NCI-H82 treated with DMSO at 0.1 percent for 48 hours (cell line): Measurements from ENCODE around the gene RBP4.

Source experiments
- DNase-seq: peaks from one replicate; lab custom pipeline; 2025; ENCODE audit not compliant: unreplicated experiment; lab: John Stamatoyannopoulos, UW

RBP4 gene

GRCh38 chr10:93596539-93596938 lies 4.5 kb downstream of the RBP4 start:
- no peak for DNase-seq

- DNase-seq = no peak
These were observed 5.5 kb downstream of the RBP4 start for GRCh38 chr10:93595378-93596161.

- DNase-seq = no peak
These were observed 6.5 kb downstream of the RBP4 start for GRCh38 chr10:93594518-93594917.

GRCh38 chr10:93593749-93594148 lies 7.3 kb downstream of the RBP4 start:
- no peak for DNase-seq

GRCh38 chr10:93593254-93593653 lies 7.8 kb downstream of the RBP4 start:
- no peak for DNase-seq

- no peak for DNase-seq
These were observed 9.8 kb downstream of the RBP4 start for GRCh38 chr10:93591065-93591808.

GRCh38 chr10:93590638-93591037 lies 10.4 kb downstream of the RBP4 start:
- DNase-seq = no peak

GRCh38 chr10:93589648-93590562 lies 11.1 kb downstream of the RBP4 start:
- DNase-seq = no peak

- no peak for DNase-seq
These were observed 16.6 kb downstream of the RBP4 start for GRCh38 chr10:93584445-93584844.

GRCh38 chr10:93580828-93581227 lies 20.2 kb downstream of the RBP4 start:
- DNase-seq = no peak

GRCh38 chr10:93579985-93580711 lies 20.9 kb downstream of the RBP4 start:
- no peak for DNase-seq

- DNase-seq = no peak
These were observed 21.9 kb downstream of the RBP4 start for GRCh38 chr10:93579089-93579488.

- DNase-seq = no peak
These were observed 23.5 kb downstream of the RBP4 start for GRCh38 chr10:93577565-93577964.

GRCh38 chr10:93576888-93577287 lies 24.1 kb downstream of the RBP4 start:
- DNase-seq = no peak

GRCh38 chr10:93573924-93574323 lies 27.1 kb downstream of the RBP4 start:
- DNase-seq = no peak

GRCh38 chr10:93573051-93573909 lies 27.8 kb downstream of the RBP4 start:
- no peak for DNase-seq

GRCh38 chr10:93572606-93573005 lies 28.4 kb downstream of the RBP4 start:
- no peak for DNase-seq

- no peak for DNase-seq
These were observed 30.7 kb downstream of the RBP4 start for GRCh38 chr10:93570383-93570782.

GRCh38 chr10:93568105-93568390 lies 33.0 kb downstream of the RBP4 start:
- no peak for DNase-seq
